Right ventricle myocardium superior (tissue), 1 donor: ENCODE data around the gene HIVEP1. TPM values are rescaled to one million over a fixed set of nuclear protein-coding genes. Genes with fewer than 3 reads are reported as not detected.
"Not testable (repeated sequence)": the region's sequence is repeated elsewhere in the genome, so short reads cannot be mapped to it uniquely, and the experiment has no call there.

Experiments
- ATAC-seq: fragments of 200-7000 bp; cut with Tn5 transposase; one replicate; pipeline ENCODE4 v1.9.1; 2020; ENCODE audit warnings: mild to moderate bottlenecking; ENCODE audit not compliant: poor library complexity
- DNase-seq: peaks from one replicate; pipeline ENCODE4 v3.0.0-alpha.2; 2020
- intact Hi-C: fragments of 100-400 bp; cut with DNase I; formaldehyde crosslinking; loops from one replicate; pipeline ENCODE4 v1.11.2; 2022
- total RNA-seq: library from RNA; stranded (reverse); fragmentation: NEBNext Ultra II Directional; extraction: Animal tissue kit (Norgen Biotek cat#: 25700); gene quantifications from one replicate; pipeline ENCODE4 v1.2.1, GENCODE V29; 2021
- donor health status: DM: no; HTN: yes; CAD: no; lungs with severe emphysema.

Gene HIVEP1
- total RNA-seq, 1 donor from 2014 or later: 12.0 TPM

DNA sequence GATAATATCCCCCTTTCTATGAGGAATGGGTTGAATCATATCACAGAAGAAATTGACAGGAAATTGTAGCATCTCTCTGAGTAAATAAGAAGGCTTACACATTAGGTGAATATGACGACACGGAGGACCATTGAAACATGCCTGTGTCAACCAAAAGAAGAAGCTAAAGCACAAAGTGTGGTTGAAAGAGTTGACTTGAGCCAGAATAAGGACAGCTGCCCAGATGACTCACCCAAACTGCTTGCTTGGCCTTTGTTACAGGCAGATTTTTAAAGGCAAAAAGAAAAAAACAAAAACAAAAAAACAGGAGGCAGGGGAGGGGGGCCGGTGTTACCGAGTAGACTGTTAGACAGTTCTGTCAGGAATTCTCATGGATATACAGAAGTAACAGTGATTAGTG lies 148.2 kb downstream of the HIVEP1 start:
- intact Hi-C loops: no loop called here
- ATAC-seq (peak; percentile 49), DNase-seq (no peak)

GRCh38 chr6:12162213-12162612 lies 150.1 kb downstream of the HIVEP1 start:
- ATAC-seq (no peak), DNase-seq (no peak)
- intact Hi-C loops: no loop called here

DNA sequence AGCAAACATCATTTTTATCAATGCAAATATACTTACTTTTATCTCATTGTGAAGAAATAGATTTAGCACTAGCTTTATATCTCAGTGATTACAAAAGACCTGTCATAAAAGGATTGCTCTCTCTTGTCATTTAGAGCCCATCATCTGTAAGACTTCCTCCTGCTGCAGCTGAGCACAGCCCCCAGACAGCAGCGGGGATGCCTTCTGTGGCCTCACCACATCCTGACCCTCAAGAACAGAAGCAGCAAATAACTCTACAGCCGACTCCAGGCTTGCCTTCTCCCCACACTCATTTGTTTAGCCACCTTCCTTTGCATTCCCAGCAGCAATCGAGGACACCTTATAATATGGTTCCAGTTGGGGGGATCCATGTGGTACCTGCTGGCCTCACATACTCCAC lies 151.0 kb downstream of the HIVEP1 start:
- DNase-seq (no peak), ATAC-seq (no peak)
- intact Hi-C loops: no loop called here

- DNase-seq (no peak), ATAC-seq (no peak)
- intact Hi-C loops: no loop called here
Measured at GRCh38 chr6:12163744-12164507, 151.8 kb downstream of the HIVEP1 start.

- intact Hi-C loops: no loop called here
- no peak for ATAC-seq
- no peak for DNase-seq
Measured at GRCh38 chr6:12164508-12164770, 152.3 kb downstream of the HIVEP1 start.

DNA sequence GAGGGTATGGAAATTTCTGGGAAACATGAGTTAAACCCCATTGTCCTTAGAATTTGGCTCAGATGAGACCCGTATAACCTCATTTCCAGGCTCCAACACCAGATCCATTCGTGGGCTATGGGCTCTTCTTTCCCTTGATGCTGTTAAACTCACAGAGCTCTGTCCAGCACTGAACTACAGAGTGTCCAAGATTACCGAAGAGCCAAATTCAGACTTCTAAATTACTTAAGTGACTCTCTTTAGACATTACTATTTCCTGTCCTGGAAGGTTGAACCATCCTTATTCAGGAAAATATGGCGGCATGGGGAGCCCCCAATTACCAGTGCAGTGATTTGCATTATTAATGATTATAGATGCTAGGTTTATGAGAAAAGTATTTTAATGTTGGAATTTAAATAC lies 153.2 kb downstream of the HIVEP1 start:
- intact Hi-C loops: no loop called here
- ATAC-seq (no peak), DNase-seq (no peak)

DNA sequence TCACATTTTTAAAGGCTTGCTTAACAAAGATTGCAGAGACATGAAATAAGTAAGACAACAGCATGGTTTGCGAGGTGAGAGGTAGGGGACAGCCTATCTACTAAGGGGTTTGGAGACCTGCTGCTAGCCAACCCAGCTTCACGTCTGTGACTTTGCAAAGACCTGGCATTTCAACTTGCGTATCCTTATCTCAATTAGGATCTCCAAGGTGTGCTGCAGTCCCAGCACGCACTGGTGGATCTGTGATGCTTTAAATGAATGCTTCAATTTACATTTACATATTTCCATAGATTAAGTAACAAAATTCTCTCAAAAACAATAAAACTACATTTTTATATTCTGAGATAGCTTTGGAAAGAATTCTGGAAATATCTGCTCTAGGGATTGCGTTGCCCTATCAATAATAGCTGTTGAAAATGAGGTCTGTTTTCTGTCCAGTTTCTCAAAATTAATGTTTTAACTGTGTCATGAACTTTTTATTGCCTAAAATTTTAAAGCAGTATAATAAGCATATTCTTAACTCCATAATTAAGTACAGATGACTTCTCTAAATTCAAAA lies 153.7 kb downstream of the HIVEP1 start:
- ATAC-seq: no peak
- intact Hi-C loops: no loop called here
- DNase-seq: no peak

- DNase-seq: no peak
- intact Hi-C loops: no loop called here
- ATAC-seq: no peak
Measured at GRCh38 chr6:12169377-12169776, 157.3 kb downstream of the HIVEP1 start.

DNA sequence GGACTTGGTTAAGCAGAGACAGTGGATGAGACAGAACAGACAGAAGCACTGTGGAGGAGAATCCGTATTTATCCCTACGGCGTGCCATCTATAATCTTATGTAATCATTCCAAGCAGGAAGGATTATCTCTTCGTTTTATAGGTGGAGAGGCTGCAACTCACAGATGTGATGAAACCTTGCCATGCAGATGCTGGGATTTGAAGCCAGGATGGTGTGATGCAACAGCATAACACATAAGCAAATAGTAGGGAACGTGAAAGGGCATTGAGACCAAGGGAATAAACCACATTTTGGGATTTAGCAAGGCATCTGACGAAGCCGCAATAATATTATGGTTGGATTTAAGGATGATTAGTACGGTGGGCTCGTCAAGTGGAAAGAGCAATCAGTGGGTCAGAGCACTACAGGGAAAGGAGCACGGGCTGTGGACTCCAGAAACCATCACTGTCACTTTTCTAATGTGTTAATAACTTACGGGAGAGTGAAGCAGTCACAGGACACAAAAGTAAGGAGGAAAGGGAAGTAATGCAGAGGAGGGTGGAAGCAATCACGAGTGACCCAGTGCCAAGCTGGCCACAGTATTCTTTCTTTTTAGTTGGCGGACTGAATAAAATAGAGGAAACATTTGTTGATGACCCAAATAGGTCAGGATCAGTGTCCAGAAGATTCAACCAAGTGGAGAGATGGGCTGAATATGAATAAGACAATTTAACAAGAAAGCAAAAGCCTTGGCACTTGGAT lies 158.4 kb downstream of the HIVEP1 start:
- intact Hi-C loops: no loop called here
- ATAC-seq (no peak), DNase-seq (no peak)

DNA sequence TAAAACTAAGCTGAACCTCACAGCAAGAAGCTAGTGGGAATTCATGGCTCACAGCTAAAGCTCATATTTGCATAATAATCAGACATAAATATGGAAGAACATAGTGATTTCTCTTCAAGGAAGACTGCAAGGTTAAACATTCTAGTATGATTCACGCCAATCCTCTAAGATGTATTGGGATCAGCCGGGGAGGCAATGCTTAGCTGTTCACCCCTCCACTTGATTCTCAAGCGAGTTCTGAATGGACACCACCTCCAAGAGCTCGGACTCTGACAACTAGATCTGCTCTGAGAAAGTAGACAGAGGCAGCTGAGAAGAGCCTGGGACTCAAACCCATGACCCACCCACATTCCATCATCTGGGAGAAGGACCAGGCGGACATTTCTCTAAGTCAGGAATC lies 159.6 kb downstream of the HIVEP1 start:
- intact Hi-C loops: no loop called here
- DNase-seq: no peak
- no peak for ATAC-seq

DNA sequence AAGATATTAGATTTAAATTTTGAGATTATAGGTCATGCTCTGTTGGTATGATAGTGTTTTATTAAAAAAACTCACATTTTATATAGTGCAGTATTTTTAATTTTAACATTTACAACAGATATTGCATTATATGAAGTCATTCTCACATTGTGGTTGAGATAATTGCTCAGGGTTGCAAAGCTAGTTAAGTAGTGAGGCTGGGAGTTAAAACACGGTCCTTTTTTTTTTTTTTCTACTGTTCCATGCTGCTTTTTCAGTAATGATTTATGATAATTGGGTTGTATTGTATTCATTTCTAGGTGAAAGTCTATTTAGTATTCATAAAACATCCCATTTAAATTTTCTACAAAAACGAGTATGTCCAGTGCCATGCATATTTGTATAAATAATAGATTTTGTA lies 160.5 kb downstream of the HIVEP1 start:
- DNase-seq: no peak
- no peak for ATAC-seq
- intact Hi-C loops: no loop called here

DNA sequence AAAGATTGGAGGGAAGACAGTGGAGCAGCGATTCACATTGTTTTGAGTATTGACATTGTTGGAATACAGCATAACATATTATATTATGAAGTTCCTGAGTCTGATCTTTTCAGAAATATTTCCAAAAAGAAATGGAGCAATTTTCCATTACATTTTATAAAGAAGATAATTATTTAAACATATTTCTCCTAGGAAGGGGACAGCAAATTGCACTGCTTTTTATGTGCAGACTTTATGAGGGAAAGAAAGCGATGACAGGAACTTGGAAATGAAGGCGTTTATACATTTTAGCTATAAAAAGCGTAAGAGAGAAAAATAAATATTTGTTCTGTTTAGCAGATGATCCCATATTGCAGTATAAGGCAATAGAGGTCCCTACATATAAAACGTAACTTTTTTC lies 161.1 kb downstream of the HIVEP1 start:
- ATAC-seq (no peak), DNase-seq (no peak)
- intact Hi-C loops: no loop called here

- intact Hi-C loops: no loop called here
- DNase-seq: no peak
- ATAC-seq: no peak
Measured at GRCh38 chr6:12173661-12174060, 161.5 kb downstream of the HIVEP1 start.

DNA sequence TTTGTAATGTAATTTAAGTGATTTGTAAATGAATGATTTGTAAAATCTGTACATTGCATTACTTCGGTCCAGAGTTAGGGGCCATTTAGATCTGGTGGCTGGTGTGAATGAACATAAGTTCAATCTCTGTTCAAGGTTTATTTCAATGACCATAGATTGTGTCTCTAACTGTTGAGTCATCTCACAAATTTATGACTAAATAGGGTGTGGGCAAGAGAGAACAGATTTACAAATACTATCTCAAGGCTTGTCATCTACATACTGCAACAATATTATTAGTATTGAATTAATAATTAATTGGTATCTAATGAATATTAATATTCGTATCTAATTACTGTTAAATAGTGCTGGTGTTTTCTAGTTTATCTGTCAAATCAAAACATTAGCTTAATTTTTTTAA lies 162.8 kb downstream of the HIVEP1 start:
- DNase-seq (no peak), ATAC-seq (no peak)
- intact Hi-C loops: no loop called here

- DNase-seq (no peak), ATAC-seq (no peak)
- intact Hi-C loops: no loop called here
Measured at GRCh38 chr6:12175626-12176025, 163.5 kb downstream of the HIVEP1 start.

- ATAC-seq, intact Hi-C loops, DNase-seq: not testable (repeated sequence)
Measured at GRCh38 chr6:12176782-12177181, 164.7 kb downstream of the HIVEP1 start.

DNA sequence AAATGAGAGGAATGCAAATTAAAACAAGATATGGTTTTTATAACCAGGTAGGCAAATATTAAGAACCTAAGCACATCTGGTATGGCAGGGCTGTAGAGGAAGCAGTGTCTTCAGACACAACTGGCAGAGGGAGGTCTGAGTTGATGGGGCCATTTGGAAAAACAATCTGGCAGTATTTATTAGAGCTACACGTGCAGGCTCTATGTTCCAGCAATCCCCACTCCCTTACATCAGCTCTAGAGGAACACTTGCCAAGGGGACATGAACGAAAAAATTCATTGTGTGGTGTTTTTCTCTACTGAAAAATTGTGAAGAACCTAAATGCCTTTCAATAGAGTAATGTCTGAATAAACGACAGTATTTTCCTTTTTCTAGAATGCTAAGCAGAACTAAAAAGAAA lies 166.4 kb downstream of the HIVEP1 start:
- DNase-seq (no peak), ATAC-seq (no peak)

DNA sequence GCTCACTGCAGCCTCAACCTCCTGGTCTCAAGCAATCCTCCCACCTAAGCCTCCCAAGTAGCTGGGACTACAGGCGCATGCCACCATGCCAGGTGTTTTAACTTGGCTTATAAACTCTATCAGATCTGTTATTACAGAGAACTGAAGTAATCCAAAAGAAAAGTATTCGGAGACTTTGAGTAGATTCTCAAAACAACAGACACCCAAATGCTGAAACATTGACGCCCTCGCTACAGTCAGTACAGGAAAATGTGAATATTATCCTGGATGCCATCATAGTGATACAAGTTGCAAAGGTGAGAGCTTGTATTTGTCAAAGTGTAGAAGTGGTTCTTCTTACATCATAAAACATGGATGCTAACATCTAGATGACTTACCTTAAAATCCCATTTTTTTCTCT lies 169.4 kb downstream of the HIVEP1 start:
- no peak for DNase-seq
- intact Hi-C loops: no loop called here
- no peak for ATAC-seq

More for the DNA sequence above, 166.4 kb downstream of the HIVEP1 start:
- intact Hi-C loops: no loop called here

DNA sequence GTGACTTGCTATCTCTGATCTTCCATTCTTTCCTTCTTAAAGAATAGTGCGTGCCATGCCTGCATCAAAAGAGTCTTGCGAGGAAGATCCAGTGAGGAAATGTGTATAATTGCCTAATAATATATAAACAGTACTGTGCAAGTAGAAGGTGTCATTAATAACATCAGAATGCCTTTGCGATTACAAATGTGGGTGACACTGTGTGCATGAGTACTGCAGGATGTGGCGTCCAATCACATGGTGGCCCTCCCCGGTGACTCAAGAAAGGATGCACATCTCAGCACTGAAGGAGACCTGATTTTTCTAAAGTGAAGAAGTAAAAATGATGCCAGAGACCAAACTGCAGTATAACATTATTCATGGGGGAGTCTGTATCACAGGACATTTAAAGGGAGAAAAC lies 170.6 kb downstream of the HIVEP1 start:
- intact Hi-C loops: no loop called here

DNA sequence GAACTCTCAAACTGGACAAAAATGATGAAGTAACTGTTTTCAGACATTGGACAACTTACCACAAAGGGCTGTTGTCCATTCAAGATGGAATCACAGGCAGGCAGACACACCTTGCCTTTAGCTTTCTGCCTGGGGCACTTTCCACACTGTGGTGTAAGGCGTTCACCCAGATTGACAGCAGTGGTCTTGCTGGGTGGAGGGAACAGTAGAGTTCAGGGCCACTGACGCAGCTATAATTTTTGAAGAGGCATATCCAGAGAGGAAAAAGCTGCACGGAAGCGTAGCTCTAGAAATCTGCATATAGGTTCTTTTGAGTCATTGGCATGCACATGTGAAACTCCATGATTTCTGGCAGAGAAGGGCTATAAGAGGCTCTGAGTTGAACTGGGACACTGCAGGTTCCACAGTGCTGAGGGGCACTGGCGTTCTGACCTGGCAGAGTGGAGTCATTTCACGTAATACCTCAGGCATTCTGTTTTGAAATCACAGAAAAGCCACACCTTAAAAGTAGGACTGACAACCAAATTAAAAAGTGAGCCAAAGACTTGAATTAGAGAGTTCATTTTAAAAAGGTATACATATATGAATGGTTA lies 173.1 kb downstream of the HIVEP1 start:
- intact Hi-C loops: no loop called here
- DNase-seq: no peak
- ATAC-seq: no peak

More for the DNA sequence above, 170.6 kb downstream of the HIVEP1 start:
- DNase-seq: no peak
- ATAC-seq: no peak
